Subcutaneous adipose tissue (tissue), 4 donors: Measurements from ENCODE around the gene IRAK2. TPM values are rescaled to one million over a fixed set of nuclear protein-coding genes. Genes with fewer than 3 reads are reported as not detected.

ENCODE experiments used
- total RNA-seq, 4 donors: library from RNA; depleted of rRNA; stranded (reverse); fragments of >200 nt; gene quantifications; one replicate each; pipeline ENCODE4 v1.1.0, GENCODE V29; 2016
- TF ChIP-seq, protein P1 (sequence below): fragments of 450-650 bp; IDR thresholded peaks from one replicate; pipeline ENCODE4 v1.5.1; 2016; ENCODE audit warnings: low read depth, mild to moderate bottlenecking, control low read depth, antibody characterized with exemption, moderate library complexity

The IRAK2 gene
- total RNA-seq, 4 donors from 2014 or later = 6.8 to 20.5 (median 13.7) TPM

DNA sequence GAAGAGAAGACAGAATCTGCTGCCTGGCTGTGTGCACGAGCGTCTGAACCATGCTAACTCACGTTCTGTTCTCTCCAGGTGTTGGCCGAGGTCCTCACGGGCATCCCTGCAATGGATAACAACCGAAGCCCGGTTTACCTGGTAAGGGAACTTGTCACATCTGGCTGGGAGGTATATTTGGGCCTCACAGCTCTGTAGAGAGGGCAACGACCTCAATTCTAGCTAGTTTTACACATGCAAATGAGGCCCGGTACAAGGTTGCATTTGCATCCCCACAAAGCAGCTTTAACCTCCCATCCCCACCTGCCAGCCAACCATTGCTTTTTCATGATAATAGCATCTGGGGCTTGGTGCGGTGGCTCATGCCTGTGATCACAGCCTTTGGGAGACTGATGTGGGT is 61.6 kb downstream of the IRAK2 start:
- TF ChIP-seq, protein P1, sequence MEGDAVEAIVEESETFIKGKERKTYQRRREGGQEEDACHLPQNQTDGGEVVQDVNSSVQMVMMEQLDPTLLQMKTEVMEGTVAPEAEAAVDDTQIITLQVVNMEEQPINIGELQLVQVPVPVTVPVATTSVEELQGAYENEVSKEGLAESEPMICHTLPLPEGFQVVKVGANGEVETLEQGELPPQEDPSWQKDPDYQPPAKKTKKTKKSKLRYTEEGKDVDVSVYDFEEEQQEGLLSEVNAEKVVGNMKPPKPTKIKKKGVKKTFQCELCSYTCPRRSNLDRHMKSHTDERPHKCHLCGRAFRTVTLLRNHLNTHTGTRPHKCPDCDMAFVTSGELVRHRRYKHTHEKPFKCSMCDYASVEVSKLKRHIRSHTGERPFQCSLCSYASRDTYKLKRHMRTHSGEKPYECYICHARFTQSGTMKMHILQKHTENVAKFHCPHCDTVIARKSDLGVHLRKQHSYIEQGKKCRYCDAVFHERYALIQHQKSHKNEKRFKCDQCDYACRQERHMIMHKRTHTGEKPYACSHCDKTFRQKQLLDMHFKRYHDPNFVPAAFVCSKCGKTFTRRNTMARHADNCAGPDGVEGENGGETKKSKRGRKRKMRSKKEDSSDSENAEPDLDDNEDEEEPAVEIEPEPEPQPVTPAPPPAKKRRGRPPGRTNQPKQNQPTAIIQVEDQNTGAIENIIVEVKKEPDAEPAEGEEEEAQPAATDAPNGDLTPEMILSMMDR = no peak

DNA sequence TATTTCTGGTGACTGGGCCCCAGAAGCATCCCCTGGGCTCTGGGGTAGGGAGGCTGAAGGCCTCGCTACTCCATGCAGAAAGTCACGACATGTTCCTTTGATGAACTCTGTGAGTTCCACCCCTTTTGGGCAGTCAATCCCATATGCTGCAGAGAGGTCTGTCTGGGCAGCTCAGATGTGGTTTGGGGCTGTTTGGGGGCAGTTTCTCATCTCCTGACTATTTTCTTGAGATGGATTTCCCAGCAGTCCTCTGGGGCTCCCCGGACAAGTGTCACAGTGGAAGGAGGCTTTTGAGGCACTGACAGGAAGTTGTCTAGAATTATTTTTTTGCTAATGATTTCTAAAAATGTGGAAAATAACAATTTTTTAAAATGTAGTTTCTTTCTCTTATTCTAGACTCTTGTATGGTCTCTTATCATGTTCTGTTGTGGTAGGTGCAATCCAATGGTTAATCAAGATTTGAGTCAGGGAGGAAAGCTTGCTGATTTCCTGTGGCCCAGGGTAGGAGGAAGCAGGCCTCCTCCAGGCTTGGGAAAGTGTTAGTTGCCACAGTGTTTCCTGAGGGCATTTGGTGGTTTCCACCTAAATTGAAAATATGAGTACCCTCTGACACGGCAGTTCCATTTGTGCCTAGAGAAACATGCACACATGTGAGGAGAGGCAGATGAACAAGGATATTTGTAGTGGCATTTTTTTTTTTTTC is 63.7 kb downstream of the IRAK2 start:
- TF ChIP-seq, protein P1 = no peak

DNA sequence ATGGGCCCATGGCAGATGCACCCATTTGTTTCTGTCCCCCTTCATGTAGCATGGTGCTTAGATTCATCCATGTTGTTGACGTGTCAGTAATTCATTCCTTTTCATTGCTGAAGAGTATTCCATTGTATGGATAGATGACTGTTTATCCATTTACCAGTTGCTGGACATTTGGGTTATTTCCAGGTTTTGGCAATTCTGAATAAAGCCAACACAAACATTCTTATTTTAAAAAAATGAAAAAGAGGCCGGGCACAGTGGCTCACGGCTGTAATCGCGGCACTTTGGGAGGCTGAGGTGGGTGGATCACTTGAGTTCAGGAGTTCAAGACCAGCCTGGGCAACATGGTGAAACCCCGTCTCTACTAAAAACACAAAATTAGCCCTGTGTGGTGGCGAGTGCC is 64.9 kb downstream of the IRAK2 start:
- TF ChIP-seq, protein P1 = no peak

DNA sequence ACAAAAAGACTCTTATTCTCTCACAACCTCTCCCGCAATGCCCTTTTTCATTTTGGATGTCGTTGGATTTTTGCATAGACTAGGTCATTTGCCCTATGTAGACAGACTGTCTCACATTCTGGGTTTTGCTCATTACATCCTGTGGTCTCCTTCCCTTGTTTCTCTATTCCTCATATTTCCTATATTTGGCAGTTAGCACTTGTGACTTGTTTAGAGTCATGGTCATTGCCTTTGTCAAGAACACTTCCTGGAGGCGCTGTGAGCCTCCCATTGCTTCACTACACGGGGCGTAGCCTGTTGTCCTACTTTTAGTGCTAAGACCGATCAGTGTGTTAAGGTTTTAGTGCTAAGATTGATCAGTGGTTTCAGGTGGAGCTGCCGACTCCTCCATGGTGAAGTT is 67.4 kb downstream of the IRAK2 start:
- TF ChIP-seq, protein P1 = no peak

DNA sequence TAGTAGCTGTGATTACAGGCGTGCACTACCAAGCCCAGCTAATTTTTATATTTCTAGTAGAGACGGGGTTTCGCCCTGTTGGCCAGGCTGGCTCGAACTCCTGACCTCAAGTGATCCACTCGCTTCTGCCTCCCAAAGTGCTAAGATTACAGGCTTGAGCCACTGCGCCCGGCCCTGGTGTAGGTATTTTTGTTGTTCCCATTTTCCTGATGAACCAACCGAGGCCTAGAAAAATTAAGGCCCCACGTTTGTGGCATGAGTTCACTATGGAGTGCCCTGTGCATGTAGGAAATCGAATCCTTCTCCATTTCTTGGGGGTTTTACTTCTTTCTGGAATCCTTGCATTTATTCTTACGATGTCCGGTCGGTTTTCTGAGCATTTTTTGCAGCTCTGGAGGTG is 69.3 kb downstream of the IRAK2 start:
- TF ChIP-seq, protein P1 = no peak

DNA sequence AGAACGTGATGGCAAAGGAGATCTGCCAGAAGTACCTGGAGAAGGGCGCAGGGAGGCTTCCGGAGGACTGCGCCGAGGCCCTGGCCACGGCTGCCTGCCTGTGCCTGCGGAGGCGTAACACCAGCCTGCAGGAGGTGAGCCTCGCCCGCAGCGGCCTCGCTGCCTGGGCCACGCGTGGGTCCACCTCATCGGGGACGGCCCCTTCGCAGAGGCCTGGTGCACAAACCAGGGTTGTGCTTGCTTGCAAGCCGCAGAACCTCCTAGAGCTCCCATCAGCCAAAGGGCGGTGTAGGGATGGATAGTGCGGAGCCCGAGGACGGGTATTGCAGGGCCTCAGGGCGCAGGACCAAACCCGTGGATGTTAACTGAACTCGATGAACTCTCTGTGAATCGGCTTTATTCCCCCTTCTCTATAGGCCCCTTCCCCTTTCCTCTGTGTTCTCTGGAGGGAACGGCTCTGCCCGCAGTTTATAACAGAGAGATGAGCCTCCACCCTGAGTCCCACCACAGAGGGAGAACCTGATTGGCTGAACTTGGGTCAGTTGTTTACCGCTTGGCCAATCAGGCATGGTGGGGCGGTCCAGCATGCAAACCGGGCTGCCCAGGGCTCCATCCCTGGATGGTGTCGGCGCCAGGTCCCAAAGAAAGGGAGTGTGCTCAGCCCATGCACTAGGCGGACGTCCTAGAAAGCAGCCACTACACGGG is 70.0 kb downstream of the IRAK2 start:
- TF ChIP-seq, protein P1 = no peak

DNA sequence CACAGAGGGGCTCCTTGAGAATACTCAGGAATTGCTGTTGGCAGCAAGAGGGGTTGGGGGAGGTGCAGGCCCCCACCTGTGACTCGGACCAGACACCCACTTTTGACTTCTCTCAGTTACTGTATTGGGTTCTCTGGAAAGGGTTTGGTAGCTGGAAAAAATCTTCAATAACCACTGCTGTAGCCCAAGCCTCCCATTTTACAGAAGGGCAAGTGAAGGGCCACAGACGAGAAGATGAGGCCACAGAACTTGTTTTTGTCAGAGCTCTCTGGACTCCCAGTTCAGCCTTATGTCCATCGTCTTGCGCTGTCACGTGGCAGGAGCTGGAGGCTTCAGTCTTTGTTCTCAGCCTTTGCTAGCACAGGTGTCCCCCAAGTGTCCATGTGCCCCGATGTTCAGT is 70.8 kb downstream of the IRAK2 start:
- TF ChIP-seq, protein P1 = no peak
